Testis (tissue), 3 donors: ENCODE results near the gene COX8A. TPM values are rescaled to one million over a fixed set of nuclear protein-coding genes. Genes with fewer than 3 reads are reported as not detected.
"Not testable (repeated sequence)": the region's sequence is repeated elsewhere in the genome, so short reads cannot be mapped to it uniquely, and the experiment has no call there.

ENCODE experiments used
- DNase-seq: peaks from one replicate; pipeline ENCODE4 v3.0.0-alpha.2; 2019
- H3K27ac ChIP-seq, 2 donors: fragments of 200-600 bp; sonication (generic); one replicate each; pipeline ENCODE4 v1.5.1; 2019
- H3K27me3 ChIP-seq: fragments of 200-600 bp; sonication (generic); one replicate; pipeline ENCODE4 v1.5.1; 2019
- H3K36me3 ChIP-seq: fragments of 200-600 bp; sonication (generic); one replicate; pipeline ENCODE4 v1.5.1; 2017; ENCODE audit warnings: low read depth; ENCODE audit errors: missing control alignments
- H3K4me1 ChIP-seq: fragments of 200-600 bp; sonication (generic); one replicate; pipeline ENCODE4 v1.5.1; 2019
- H3K4me3 ChIP-seq, 2 donors: fragments of 200-600 bp; sonication (generic); one replicate each; pipeline ENCODE4 v1.5.1; 2017 to 2019
- H3K9me3 ChIP-seq: fragments of 200-600 bp; sonication (generic); one replicate; pipeline ENCODE4 v1.5.1; 2017
- POLR2A ChIP-seq: fragments of 450-650 bp; IDR thresholded peaks from one replicate; pipeline ENCODE4 v1.6.1; 2017; ENCODE audit warnings: antibody characterized with exemption, mild to moderate bottlenecking, moderate library complexity
- WGBS, 2 donors: methylation state at CpG; one replicate each; pipeline ENCODE4 v1.1.5; 2018; 5-methylcytosine and 5-hydroxymethylcytosine counted together
- intact Hi-C: fragments of 100-400 bp; cut with DNase I; formaldehyde crosslinking; loops from one replicate; pipeline ENCODE4 v1.15.1; 2023; ENCODE audit warnings: low total_unique reads
- polyA plus RNA-seq: library from polyadenylated mRNA; stranded (reverse); fragments of 350-450 nt; fragmentation: Illumina TruSeq; extraction: RNeasy Lipid Tissue Mini Kit (QIAGEN cat#74804); gene quantifications from one replicate; pipeline ENCODE4 v1.2.3, GENCODE V29; 2014; ENCODE audit warnings: low read depth, low replicate concordance; ENCODE audit not compliant: insufficient read depth
- total RNA-seq, 2 donors: library from RNA; depleted of rRNA; stranded (reverse); fragments of >200 nt; gene quantifications; one replicate each; pipeline ENCODE4 v1.2.3, GENCODE V29; 2016
- TF ChIP-seq, protein P1 (sequence below), 3 experiments: fragments of 450-650 bp in 2 of 3; fragments of 200-600 bp in 1 of 3; sonication (generic) in 1 of 3; IDR thresholded peaks; one replicate each; pipeline ENCODE4 v1.5.1; 2016 to 2019; ENCODE audit warnings: antibody characterized with exemption in 3 of 3, mild to moderate bottlenecking in 2 of 3, moderate library complexity in 1 of 3

Gene COX8A
- total and polyA plus RNA-seq, 3 donors from 2014 or later = 212 to 536 (median 438) TPM

DNA sequence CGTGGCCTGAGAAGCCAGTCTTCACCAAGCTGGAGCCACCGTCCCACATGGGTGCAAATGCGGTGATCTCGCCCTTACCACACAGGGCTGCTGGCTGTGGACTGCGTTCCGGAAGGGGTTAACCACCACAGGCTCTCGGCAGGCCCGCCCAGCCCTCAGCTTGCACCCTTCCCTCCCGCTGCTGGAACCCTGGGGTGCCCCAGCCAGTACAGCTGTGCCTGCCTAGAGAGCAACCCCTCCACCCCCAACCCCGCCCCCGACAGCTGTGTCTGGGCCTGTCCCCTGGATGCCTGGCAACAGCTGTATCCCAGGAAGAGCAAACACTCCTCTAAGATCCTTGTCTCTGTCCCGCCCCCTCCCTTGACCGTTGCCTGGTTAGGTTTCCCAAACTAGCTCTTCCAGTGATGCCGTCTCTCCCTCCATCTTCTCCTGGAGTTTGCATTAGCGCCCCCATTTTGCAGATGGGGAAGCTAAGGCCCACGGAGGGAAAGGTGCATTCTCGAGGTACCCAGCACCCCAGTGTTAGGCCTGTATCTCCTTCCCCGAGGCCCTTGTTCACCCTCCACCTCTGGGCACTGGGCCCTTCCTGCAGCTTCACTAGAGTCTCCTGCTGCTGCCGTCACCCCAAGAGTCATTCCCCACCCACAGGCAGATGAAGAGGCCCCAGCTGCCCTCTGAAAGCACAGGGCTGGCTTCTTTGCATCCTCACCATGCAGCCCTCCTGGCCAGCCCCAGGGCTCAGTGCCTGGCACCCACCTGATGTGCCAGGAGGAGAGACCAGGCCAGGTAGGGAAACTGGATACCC is 12.6 kb upstream of the COX8A start:
- Histone ChIP-seq H3K27me3 (no peaks in the 10 kb centered on the region), H3K4me1 (no peaks in the 10 kb centered on the region), H3K36me3 (no peaks in the 10 kb centered on the region), H3K27ac (no peak overlapping the region), H3K9me3 (no peaks in the 10 kb centered on the region), H3K4me3 (no peak overlapping the region)
- no peak for DNase-seq
- WGBS, 2 donors = 39 to 64% methylated on average over 4 to 19 of the region's 19 CpGs
- TF ChIP-seq, protein P1, sequence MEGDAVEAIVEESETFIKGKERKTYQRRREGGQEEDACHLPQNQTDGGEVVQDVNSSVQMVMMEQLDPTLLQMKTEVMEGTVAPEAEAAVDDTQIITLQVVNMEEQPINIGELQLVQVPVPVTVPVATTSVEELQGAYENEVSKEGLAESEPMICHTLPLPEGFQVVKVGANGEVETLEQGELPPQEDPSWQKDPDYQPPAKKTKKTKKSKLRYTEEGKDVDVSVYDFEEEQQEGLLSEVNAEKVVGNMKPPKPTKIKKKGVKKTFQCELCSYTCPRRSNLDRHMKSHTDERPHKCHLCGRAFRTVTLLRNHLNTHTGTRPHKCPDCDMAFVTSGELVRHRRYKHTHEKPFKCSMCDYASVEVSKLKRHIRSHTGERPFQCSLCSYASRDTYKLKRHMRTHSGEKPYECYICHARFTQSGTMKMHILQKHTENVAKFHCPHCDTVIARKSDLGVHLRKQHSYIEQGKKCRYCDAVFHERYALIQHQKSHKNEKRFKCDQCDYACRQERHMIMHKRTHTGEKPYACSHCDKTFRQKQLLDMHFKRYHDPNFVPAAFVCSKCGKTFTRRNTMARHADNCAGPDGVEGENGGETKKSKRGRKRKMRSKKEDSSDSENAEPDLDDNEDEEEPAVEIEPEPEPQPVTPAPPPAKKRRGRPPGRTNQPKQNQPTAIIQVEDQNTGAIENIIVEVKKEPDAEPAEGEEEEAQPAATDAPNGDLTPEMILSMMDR (IDR thresholded peaks at IDR 0.05) = no peak
- no peak for TF ChIP-seq POLR2A
- intact Hi-C loops = no loop called here

DNA sequence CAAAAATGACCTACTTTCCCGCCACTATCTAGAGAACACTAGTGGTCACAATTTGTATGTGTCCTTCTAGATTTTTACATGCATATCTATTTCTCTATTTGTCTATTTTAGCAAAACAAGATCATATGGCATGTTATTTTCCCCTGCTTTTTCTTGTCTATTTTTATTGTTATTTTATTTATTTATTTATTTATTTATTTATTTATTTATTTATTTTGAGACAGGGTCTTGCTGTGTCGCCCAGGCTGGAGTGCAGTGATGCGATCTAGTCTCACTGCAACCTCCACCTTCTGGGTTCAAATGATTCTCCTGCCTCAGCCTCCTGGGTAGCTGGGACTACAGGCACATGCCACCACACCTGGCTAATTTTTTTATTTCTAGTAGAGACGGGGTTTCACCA is 10.5 kb upstream of the COX8A start:
- H3K27ac ChIP-seq, intact Hi-C loops, H3K36me3 ChIP-seq, H3K4me3 ChIP-seq, H3K9me3 ChIP-seq, H3K27me3 ChIP-seq, DNase-seq, H3K4me1 ChIP-seq: not testable (repeated sequence)
- 95 to 97% methylated on average over 4 of the region's 4 CpGs for WGBS, 2 donors

DNA sequence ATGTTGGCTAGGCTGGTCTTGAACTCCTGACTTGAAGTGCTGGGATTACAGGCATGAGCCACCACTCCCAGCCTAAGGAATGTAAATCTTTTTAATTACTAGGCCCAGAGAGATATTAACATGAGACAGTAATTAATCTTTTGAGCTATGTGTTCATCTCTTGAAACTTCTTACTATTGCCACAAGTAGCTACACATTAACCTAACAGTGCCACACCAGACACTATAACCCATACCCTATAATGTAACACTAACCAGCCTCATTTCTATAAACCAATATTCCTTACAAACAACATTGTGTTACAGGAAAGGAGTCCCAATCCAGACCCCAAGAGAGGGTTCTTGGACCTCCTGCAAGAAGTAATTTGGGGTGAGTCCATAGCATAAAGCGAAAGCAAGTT is 8.0 kb upstream of the COX8A start:
- no peak for DNase-seq
- 78 to 93% methylated on average over 1 of the region's 1 CpG for WGBS, 2 donors
- H3K27ac ChIP-seq = no peak overlapping the region
- H3K4me3 ChIP-seq = no peak overlapping the region
- H3K4me1 ChIP-seq = no peaks in the 10 kb centered on the region
- H3K36me3 ChIP-seq = no peaks in the 10 kb centered on the region
- H3K27me3 ChIP-seq = no peaks in the 10 kb centered on the region
- H3K9me3 ChIP-seq = no peaks in the 10 kb centered on the region
- TF ChIP-seq, protein P1 (IDR thresholded peaks at IDR 0.05) = no peak
- TF ChIP-seq POLR2A = no peak
- intact Hi-C loops = no loop called here

DNA sequence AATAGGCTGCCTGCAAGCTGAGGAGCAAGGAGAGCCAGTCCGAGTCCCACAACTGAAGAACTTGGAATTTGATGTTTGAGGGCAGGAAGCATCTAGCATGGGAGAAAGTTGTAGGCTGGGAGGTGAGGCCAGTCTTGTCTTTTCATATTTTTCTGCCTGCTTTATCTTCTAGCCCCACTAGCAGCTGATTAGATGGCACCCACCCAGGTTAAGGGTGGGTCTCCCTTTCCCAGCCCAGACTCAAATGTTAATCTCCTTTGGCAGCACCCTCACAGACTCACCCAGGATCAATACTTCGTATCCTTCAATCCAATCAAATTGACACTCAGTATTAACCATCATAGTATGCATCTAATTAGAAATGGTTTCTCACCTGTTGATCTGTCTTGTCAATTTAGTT is 5.0 kb upstream of the COX8A start:
- H3K36me3 ChIP-seq = no peaks in the 10 kb centered on the region
- intact Hi-C loops = no loop called here
- no peaks in the 10 kb centered on the region for H3K4me1 ChIP-seq
- no peaks in the 10 kb centered on the region for H3K9me3 ChIP-seq
- H3K27me3 ChIP-seq = no peaks in the 10 kb centered on the region
- no peak overlapping the region for H3K4me3 ChIP-seq
- no peak overlapping the region for H3K27ac ChIP-seq
- TF ChIP-seq POLR2A = no peak
- TF ChIP-seq, protein P1 (IDR thresholded peaks at IDR 0.05) = no peak
- 91 to 93% methylated on average over 2 of the region's 2 CpGs for WGBS, 2 donors
- no peak for DNase-seq

DNA sequence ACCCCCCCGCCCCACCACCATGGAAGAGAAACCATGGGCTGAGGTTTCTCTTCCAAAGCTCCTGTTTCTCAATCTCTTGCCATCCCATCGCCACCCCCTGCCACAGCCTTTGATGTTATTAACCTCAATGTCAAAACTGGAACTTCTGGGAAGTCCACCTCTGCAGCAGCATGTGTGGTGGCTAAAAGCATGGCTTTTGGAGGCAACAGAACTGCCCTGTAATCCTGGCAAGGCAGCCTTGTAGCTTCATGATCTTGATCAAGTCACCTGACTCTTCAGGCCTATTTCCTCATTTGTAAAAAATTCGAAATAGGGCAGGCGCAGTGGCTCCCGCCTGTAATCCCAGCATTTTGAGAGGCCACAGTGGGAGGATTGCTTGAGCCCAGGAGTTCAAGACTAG is 3.5 kb upstream of the COX8A start:
- Histone ChIP-seq H3K36me3 (no peaks in the 10 kb centered on the region), H3K9me3 (no peaks in the 10 kb centered on the region), H3K4me3 (no peak overlapping the region), H3K27ac (no peak overlapping the region), H3K4me1 (peaks cover 8% of the 10 kb centered on the region), H3K27me3 (no peaks in the 10 kb centered on the region)
- intact Hi-C loops = no loop called here
- 75% methylated on average over 5 of the region's 5 CpGs for WGBS, 2 donors
- DNase-seq = no peak
- TF ChIP-seq, protein P1 (IDR thresholded peaks at IDR 0.05) = no peak
- TF ChIP-seq POLR2A = no peak

DNA sequence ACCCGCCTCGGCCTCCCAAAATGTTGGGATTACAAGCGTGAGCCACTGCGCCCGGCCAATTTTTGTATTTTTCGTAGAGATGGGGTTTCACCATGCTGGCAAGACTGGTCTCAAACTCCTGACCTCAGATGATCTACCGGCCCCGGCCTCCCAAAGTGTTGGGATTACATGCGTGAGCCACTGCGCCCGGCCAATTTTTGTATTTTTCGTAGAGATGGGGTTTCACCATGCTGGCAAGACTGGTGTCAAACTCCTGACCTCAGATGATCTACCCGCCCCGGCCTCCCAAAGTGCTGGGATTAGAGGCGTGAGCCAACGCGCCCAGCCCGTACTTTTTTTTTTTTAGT is 535 bp upstream of the COX8A start:
- H3K36me3 ChIP-seq, intact Hi-C loops, H3K9me3 ChIP-seq, H3K27me3 ChIP-seq, DNase-seq, H3K27ac ChIP-seq: not testable (repeated sequence)
- H3K4me1 ChIP-seq = peaks cover 21% of the 10 kb centered on the region
- H3K4me3 ChIP-seq = peak overlapping the region; percentile 94
- 51 to 54% methylated on average over 18 of the region's 18 CpGs for WGBS, 2 donors
